ENCODE data around the gene MYO1G.
"Not testable (repeated sequence)": the region's sequence is repeated elsewhere in the genome, so short reads cannot be mapped to it uniquely, and the experiment has no call there.

The MYO1G gene

DNA sequence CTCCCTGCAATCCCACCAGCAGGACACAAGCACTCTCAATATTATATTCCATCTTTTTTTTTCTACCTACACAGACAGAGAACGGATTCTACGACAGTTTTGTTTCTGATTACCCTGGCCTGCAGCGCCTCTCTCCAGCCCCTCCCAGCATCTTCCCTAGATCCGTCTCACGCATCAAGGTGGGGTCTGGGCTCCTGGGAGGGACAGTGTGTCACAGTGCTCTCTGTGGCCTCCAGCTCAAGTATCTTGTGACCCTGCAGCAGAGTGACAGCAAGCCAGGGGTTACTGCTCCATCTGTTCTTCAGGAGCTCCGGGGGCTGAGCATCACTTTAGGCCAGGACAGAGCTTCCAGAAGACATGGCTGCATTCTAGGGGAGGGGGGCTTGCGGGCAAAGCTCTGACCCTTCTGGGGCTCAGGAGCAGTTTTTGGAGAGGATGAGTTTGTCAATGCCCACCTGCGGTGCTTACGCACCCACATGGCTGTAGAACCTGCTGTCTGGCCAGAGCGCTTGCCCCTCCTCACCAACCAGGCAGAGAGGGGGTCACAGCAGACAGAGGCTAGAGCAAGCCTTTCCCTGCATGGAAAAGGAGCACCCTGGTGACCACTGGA lies 22.6 kb downstream of the MYO1G start:
- Histone ChIP-seq H3K36me3 (ENCODE audit: control insufficient read depth, insufficient read depth, low read length) (no peaks in the 10 kb centered on the region), H3K4me1 (ENCODE audit: control insufficient read depth, insufficient read depth, low read length) (no peaks in the 10 kb centered on the region), H3K27ac (ENCODE audit: low read depth, low read length) (no peak overlapping the region), H3K9ac (ENCODE audit: low read length) (no peak overlapping the region), H3K27me3 (ENCODE audit: control insufficient read depth, insufficient read depth, low read length) (no peaks in the 10 kb centered on the region), H3K4me3 (ENCODE audit: low read length) (no peak overlapping the region)

DNA sequence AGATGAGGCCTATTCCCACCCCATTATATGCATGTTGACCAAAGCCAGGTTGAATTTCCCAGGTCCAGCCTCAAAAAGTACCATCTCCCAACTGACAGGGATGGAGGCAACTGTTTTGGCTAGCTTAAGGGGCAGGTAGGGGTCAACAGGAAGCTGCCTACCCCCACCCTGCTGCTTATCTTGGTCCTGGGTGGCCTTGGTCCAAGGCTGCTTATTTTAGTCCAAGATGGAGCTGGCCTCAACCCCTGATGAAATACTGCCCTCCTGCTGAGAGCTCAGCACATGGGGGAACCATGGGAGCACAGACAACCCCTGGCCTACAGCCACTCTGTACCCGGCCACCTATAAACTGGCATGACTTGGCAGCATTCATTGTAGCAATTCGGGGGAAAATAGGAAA lies 23.1 kb downstream of the MYO1G start:
- Histone ChIP-seq H3K27ac (ENCODE audit: low read depth, low read length) (no peak overlapping the region), H3K9ac (ENCODE audit: low read length) (no peak overlapping the region), H3K27me3 (ENCODE audit: control insufficient read depth, insufficient read depth, low read length) (no peaks in the 10 kb centered on the region), H3K36me3 (ENCODE audit: control insufficient read depth, insufficient read depth, low read length) (no peaks in the 10 kb centered on the region), H3K4me1 (ENCODE audit: control insufficient read depth, insufficient read depth, low read length) (no peaks in the 10 kb centered on the region), H3K4me3 (ENCODE audit: low read length) (no peak overlapping the region)

DNA sequence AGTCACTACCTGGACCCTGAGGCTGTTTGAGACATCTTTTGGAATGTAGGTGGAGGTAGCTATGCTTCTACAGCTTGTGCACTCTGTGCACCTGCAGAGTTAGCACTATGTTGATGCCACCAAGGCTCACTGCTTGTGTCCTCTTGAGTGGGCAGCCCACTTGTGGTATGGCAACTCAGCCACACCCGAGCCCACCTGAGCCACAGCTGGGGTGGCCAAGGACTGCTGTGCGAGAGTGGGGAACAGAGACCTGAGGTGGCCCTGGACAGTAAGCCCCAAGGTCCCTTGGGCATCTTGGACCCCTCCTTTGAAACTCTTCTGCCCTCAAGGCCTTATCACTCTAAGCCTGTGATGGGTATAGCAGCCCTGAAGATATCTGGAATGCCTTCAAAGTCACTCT lies 25.7 kb downstream of the MYO1G start:
- no peak overlapping the region for H3K9ac ChIP-seq (ENCODE audit: low read length)
- no peaks in the 10 kb centered on the region for H3K4me1 ChIP-seq (ENCODE audit: control insufficient read depth, insufficient read depth, low read length)
- H3K4me3 ChIP-seq (ENCODE audit: low read length): no peak overlapping the region
- no peaks in the 10 kb centered on the region for H3K36me3 ChIP-seq (ENCODE audit: control insufficient read depth, insufficient read depth, low read length)
- no peak overlapping the region for H3K27ac ChIP-seq (ENCODE audit: low read depth, low read length)
- H3K27me3 ChIP-seq (ENCODE audit: control insufficient read depth, insufficient read depth, low read length): no peaks in the 10 kb centered on the region

DNA sequence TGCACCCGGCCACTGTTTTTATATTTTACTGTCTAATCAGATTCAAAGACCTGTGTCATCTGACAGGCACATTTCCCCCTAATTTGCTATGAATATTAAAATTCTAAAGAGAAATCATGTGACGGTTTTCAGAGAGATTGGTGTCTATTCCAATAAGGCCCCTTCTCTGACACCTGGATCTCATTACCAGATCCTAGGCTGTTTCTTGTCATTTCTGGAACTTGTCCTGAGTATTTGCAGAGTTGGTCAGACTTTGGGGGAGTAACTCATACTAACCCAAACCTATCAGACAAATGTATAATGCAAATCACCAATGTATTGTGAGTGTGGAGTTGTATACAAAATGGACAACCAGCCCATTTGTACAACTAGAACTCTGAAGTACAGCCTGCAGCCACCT lies 29.5 kb downstream of the MYO1G start:
- no peak overlapping the region for H3K4me3 ChIP-seq (ENCODE audit: low read length)
- H3K4me1 ChIP-seq (ENCODE audit: control insufficient read depth, insufficient read depth, low read length): no peaks in the 10 kb centered on the region
- no peak overlapping the region for H3K9ac ChIP-seq (ENCODE audit: low read length)
- H3K36me3 ChIP-seq (ENCODE audit: control insufficient read depth, insufficient read depth, low read length): no peaks in the 10 kb centered on the region
- no peaks in the 10 kb centered on the region for H3K27me3 ChIP-seq (ENCODE audit: control insufficient read depth, insufficient read depth, low read length)
- H3K27ac ChIP-seq (ENCODE audit: low read depth, low read length): no peak overlapping the region

DNA sequence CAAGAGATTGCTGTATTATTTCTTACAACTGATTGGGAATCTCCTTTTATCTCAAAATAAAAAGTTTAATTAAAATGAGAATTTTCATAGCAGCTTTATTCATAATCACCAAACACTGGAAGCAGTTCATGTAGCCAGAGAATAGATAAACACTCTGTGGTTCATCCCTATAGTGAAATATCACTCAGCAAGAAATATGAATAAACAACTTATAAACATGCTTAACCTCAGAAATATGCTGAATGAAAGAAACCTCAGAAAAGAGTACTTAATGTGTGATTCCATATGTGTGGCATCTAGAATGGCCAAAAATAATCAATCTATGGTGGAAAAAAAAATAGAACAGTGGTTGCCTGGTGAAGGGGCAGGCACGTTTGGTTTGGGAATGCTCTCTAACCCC lies 33.3 kb downstream of the MYO1G start:
- Histone ChIP-seq H3K27me3 (ENCODE audit: control insufficient read depth, insufficient read depth, low read length) (no peaks in the 10 kb centered on the region), H3K4me1 (ENCODE audit: control insufficient read depth, insufficient read depth, low read length) (no peaks in the 10 kb centered on the region), H3K4me3 (ENCODE audit: low read length) (no peak overlapping the region), H3K9ac (ENCODE audit: low read length) (no peak overlapping the region), H3K27ac (ENCODE audit: low read depth, low read length) (no peak overlapping the region), H3K36me3 (ENCODE audit: control insufficient read depth, insufficient read depth, low read length) (no peaks in the 10 kb centered on the region)

DNA sequence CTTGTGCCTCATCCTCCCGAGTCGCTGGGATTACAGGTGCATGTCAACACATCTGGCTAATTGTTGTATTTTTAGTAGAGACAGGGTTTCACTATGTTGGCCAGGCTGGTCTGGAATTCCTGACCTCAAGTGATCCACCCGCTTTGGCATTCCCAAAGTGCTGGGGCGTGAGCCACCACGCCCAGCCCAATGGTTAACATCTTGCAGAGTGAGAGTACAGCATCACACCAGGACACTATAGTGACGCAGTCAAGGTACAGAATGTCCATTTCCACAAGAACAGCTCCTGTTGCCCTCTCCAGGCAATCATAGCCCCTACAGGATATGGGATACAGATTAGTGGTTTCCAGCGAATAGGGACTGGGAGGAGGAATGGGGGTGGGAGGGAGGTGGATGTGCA lies 34.0 kb downstream of the MYO1G start:
- H3K4me3 ChIP-seq (ENCODE audit: low read length): no peak overlapping the region
- no peaks in the 10 kb centered on the region for H3K4me1 ChIP-seq (ENCODE audit: control insufficient read depth, insufficient read depth, low read length)
- H3K9ac ChIP-seq (ENCODE audit: low read length): no peak overlapping the region
- no peaks in the 10 kb centered on the region for H3K36me3 ChIP-seq (ENCODE audit: control insufficient read depth, insufficient read depth, low read length)
- H3K27me3 ChIP-seq (ENCODE audit: control insufficient read depth, insufficient read depth, low read length): no peaks in the 10 kb centered on the region
- no peak overlapping the region for H3K27ac ChIP-seq (ENCODE audit: low read depth, low read length)

DNA sequence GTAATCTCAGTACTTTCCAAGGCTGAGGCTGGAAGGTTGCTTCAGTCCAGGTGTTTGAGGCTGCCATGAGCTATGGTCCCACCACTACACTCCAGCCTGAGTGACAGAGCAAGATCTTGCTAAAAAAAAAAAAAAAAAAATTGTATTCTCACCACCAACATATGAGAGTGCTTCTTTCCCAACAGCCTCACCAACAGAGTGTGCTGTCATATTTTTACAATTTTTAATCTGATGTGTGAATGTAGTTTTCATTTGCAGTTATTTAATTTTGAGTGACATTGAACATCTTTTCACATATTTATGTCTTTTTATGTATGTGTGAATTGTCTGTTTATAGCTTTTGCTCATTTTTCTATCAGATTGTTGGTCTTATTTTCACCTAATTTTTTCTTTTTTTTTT lies 35.2 kb downstream of the MYO1G start:
- Histone ChIP-seq H3K9ac (ENCODE audit: low read length) (no peak overlapping the region), H3K27ac (ENCODE audit: low read depth, low read length) (no peak overlapping the region), H3K4me3 (ENCODE audit: low read length) (no peak overlapping the region), H3K27me3 (ENCODE audit: control insufficient read depth, insufficient read depth, low read length) (no peaks in the 10 kb centered on the region), H3K4me1 (ENCODE audit: control insufficient read depth, insufficient read depth, low read length) (no peaks in the 10 kb centered on the region), H3K36me3 (ENCODE audit: control insufficient read depth, insufficient read depth, low read length) (no peaks in the 10 kb centered on the region)

DNA sequence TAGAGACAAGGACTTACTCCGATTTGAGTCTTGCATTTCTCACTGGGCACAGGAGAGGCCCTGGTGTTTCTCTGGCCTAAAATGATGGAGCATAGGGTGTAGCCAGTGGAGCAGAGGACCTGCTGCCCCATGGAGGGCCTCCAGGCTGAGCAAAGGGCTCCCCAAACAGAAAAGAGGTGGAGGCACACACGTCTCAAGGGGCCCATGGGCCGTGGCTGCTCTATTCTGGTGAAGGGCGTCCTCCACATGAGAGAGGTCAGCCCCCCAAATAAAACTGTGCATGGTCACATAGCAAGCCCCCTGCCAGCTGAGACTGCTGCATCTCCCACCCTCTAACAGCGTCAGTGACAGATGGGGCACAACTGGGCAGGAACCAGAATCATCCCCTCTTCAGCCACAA lies 41.4 kb downstream of the MYO1G start:
- Histone ChIP-seq H3K9ac (ENCODE audit: low read length) (no peak overlapping the region), H3K27ac (ENCODE audit: low read depth, low read length) (no peak overlapping the region), H3K36me3 (ENCODE audit: control insufficient read depth, insufficient read depth, low read length) (no peaks in the 10 kb centered on the region), H3K4me3 (ENCODE audit: low read length) (no peak overlapping the region), H3K4me1 (ENCODE audit: control insufficient read depth, insufficient read depth, low read length) (no peaks in the 10 kb centered on the region), H3K27me3 (ENCODE audit: control insufficient read depth, insufficient read depth, low read length) (no peaks in the 10 kb centered on the region)

DNA sequence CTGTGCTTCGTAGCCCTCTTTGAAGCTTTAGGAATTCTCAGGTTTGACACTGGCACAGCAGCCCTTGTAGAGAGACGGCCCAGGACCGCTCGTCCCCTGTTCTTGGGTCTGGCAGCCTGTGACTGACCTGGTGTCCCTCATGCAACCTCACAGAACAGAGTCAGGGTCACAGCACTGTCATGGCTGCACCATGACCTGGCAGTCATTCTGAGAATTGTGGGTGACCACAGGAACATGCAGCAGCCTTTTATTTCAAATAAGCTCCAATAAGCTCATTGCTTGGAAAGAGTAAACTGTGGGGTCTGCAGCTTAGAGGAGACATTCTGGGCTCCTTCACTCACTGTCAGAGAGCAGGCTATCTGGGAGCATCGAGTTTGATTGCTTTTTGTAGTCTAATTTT lies 42.5 kb downstream of the MYO1G start:
- Histone ChIP-seq H3K4me3 (ENCODE audit: low read length) (no peak overlapping the region), H3K36me3 (ENCODE audit: control insufficient read depth, insufficient read depth, low read length) (no peaks in the 10 kb centered on the region), H3K27ac (ENCODE audit: low read depth, low read length) (no peak overlapping the region), H3K27me3 (ENCODE audit: control insufficient read depth, insufficient read depth, low read length) (no peaks in the 10 kb centered on the region), H3K9ac (ENCODE audit: low read length) (no peak overlapping the region), H3K4me1 (ENCODE audit: control insufficient read depth, insufficient read depth, low read length) (no peaks in the 10 kb centered on the region)

DNA sequence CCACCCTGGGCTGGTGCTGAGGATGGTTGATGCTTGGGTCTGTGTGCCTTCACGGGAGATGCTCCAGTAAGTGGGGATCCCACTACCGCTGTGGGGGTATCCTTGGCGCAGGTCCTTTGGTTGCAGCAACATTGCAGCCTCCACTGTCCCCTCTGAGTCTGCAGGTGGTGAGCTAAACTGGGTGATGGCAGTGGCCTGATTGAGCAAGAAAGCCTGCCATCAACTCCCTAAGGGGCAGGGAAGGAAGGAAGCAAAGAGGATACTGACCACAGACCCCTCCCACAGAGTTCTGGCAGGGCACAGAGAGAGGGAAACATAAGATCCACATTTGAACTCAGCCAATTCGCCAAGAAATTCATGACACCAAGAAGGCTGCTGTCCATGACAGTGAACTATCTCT lies 43.2 kb downstream of the MYO1G start:
- H3K36me3 ChIP-seq (ENCODE audit: control insufficient read depth, insufficient read depth, low read length): no peaks in the 10 kb centered on the region
- H3K4me3 ChIP-seq (ENCODE audit: low read length): no peak overlapping the region

DNA sequence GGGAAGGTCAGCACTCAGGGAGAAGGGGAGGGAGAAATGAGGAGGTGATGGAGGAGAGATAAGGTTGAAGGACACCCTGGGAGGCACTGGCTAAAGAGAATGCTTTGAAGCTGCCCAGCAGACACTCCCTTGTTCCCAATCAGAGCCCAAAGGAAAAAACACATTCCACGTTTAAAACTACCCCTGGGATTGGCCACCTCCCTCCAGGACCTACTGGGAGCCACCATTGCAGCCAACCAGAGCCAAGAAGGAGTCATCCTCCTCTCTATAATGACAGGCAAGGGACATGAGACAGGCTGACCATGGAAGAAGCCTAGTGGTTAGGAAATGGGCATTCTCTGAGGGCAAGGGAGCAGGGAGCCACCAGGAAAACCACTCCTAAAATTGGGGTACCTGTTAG lies 43.8 kb downstream of the MYO1G start:
- Histone ChIP-seq H3K4me1 (ENCODE audit: control insufficient read depth, insufficient read depth, low read length) (no peaks in the 10 kb centered on the region), H3K36me3 (ENCODE audit: control insufficient read depth, insufficient read depth, low read length) (no peaks in the 10 kb centered on the region), H3K27me3 (ENCODE audit: control insufficient read depth, insufficient read depth, low read length) (no peaks in the 10 kb centered on the region), H3K4me3 (ENCODE audit: low read length) (no peak overlapping the region), H3K27ac (ENCODE audit: low read depth, low read length) (no peak overlapping the region), H3K9ac (ENCODE audit: low read length) (no peak overlapping the region)

More for the DNA sequence above, 43.2 kb downstream of the MYO1G start:
- Histone ChIP-seq H3K27ac (ENCODE audit: low read depth, low read length) (no peak overlapping the region), H3K9ac (ENCODE audit: low read length) (no peak overlapping the region), H3K4me1 (ENCODE audit: control insufficient read depth, insufficient read depth, low read length) (no peaks in the 10 kb centered on the region), H3K27me3 (ENCODE audit: control insufficient read depth, insufficient read depth, low read length) (no peaks in the 10 kb centered on the region)

DNA sequence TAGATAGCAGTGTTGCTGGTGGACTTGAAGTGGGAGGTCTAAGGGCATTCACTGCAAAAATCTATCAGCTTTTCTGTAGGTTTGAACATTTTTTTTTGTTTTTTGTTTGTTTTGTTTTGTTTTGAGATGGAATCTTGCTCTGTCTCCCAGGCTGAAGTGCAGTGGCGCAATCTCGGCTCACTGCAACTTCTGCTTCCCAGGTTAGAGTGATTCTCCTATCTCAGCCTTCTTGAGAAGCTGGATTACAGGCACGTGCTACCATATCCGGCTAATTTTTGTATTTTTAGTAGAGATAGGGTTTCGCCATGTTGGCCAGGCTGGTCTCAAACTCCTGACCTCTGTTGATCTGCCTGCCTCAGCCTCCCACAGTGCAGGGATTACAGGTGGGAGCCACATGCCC lies 44.3 kb downstream of the MYO1G start:
- not testable (repeated sequence) for H3K4me1 ChIP-seq (ENCODE audit: control insufficient read depth, insufficient read depth, low read length); H3K4me3 ChIP-seq (ENCODE audit: low read length); H3K36me3 ChIP-seq (ENCODE audit: control insufficient read depth, insufficient read depth, low read length)

DNA sequence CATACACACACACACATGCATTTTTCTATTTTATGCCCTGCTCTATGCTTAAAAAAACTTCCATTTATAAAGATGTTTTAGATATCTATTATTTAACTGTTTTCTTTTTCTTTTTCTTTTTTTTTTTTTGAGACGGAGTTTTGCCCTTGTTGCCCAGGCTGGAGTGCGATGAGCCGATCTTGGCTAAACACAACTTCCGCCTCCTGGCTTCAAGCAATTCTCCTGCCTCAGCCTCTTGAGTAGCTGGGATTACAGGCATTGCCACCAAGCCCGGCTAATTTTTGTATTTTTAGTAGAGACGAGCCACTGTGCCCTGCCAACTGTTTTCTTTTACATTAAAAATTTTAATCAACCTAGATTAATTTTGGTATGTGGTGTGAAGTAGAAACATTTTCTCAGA lies 47.9 kb downstream of the MYO1G start:
- no peak overlapping the region for H3K27ac ChIP-seq (ENCODE audit: low read depth, low read length)
- H3K4me3 ChIP-seq (ENCODE audit: low read length): no peak overlapping the region
- no peaks in the 10 kb centered on the region for H3K36me3 ChIP-seq (ENCODE audit: control insufficient read depth, insufficient read depth, low read length)
- no peaks in the 10 kb centered on the region for H3K27me3 ChIP-seq (ENCODE audit: control insufficient read depth, insufficient read depth, low read length)
- no peaks in the 10 kb centered on the region for H3K4me1 ChIP-seq (ENCODE audit: control insufficient read depth, insufficient read depth, low read length)
- H3K9ac ChIP-seq (ENCODE audit: low read length): no peak overlapping the region

More for the DNA sequence above, 44.3 kb downstream of the MYO1G start:
- H3K27me3 ChIP-seq (ENCODE audit: control insufficient read depth, insufficient read depth, low read length); H3K27ac ChIP-seq (ENCODE audit: low read depth, low read length); H3K9ac ChIP-seq (ENCODE audit: low read length): not testable (repeated sequence)
